Transverse colon (tissue), 4 donors: Measurements from ENCODE around the gene MYBL2. TPM values are rescaled to one million over a fixed set of nuclear protein-coding genes. Genes with fewer than 3 reads are reported as not detected.

Experiments
- DNase-seq: peaks from one replicate; pipeline ENCODE4 v3.0.0-alpha.2; 2019
- H3K27ac ChIP-seq, 4 donors: fragments of 200-600 bp; sonication (generic); 2 replicates each; pipeline ENCODE4 v1.5.1; 2016 to 2018; ENCODE audit warnings: inconsistent platforms in 4 of 4
- H3K27me3 ChIP-seq: fragments of 200-600 bp; sonication (generic); 2 replicates; pipeline ENCODE4 v1.5.1; 2017; ENCODE audit warnings: inconsistent platforms
- H3K36me3 ChIP-seq, 4 donors: fragments of 200-600 bp; sonication (generic); 2 replicates each; pipeline ENCODE4 v1.5.1; 2017 to 2019; ENCODE audit warnings: inconsistent platforms in 4 of 4
- H3K4me1 ChIP-seq, 4 donors: fragments of 200-600 bp; sonication (generic); 2 replicates each; pipeline ENCODE4 v1.5.1; 2017 to 2020; ENCODE audit warnings: inconsistent platforms in 4 of 4
- H3K4me3 ChIP-seq, 4 donors: fragments of 200-600 bp; sonication (generic); 1 replicate in 1 of 4; 2 replicates in 3 of 4; pipeline versions ENCODE4 v1.5.1 to v1.6.1; 2017 to 2019; ENCODE audit warnings: inconsistent platforms in 4 of 4
- H3K9me3 ChIP-seq, 2 donors: fragments of 200-600 bp; sonication (generic); 2 replicates each; pipeline ENCODE4 v1.5.1; 2017 to 2019; ENCODE audit warnings: inconsistent platforms in 2 of 2
- EP300 ChIP-seq: sonication (generic); formaldehyde crosslinking; IDR thresholded peaks from one replicate; pipeline ENCODE4 v1.6.1; 2017; ENCODE audit warnings: antibody characterized with exemption, low read depth
- POLR2A ChIP-seq: fragments of 450-650 bp; IDR thresholded peaks from one replicate; pipeline ENCODE4 v1.6.1; 2016; ENCODE audit warnings: antibody characterized with exemption, mild to moderate bottlenecking, moderate library complexity
- POLR2AphosphoS5 ChIP-seq, 3 donors: sonication (generic); formaldehyde crosslinking; IDR thresholded peaks; one replicate each; pipeline ENCODE4 v1.6.1; 2016; ENCODE audit warnings: antibody characterized with exemption in 3 of 3
- WGBS, 2 donors: methylation state at CpG; one replicate each; pipeline ENCODE4 v1.1.5; 2018; ENCODE audit warnings: low coverage in 1 of 2; 5-methylcytosine and 5-hydroxymethylcytosine counted together
- in situ Hi-C, 4 donors: fragments of 200-750 bp; cut with MboI; loops; one replicate each; pipeline versions ENCODE4 v1.15.0 to v1.15.1; 2017; ENCODE audit warnings: low sequenced_read_pairs in 3 of 4, low pct_ligation_motif_present in 1 of 4, low pct_unique_long_range_greater_than_20kb in 1 of 4
- intact Hi-C: fragments of 100-400 bp; cut with DNase I; formaldehyde crosslinking; loops from one replicate; pipeline ENCODE4 v1.15.1; 2023; ENCODE audit warnings: low total_unique reads
- total RNA-seq, 4 donors: library from RNA; depleted of rRNA; stranded (reverse); fragments of >200 nt; gene quantifications; one replicate each; pipeline ENCODE4 v1.1.0, GENCODE V29; 2016
- TF ChIP-seq, protein P1 (sequence below), 5 experiments: fragments of 200-600 bp in 3 of 5; fragments of 450-650 bp in 2 of 5; sonication (generic) in 3 of 5; IDR thresholded peaks; 1 replicate in 2 of 5; 2 replicates in 3 of 5; pipeline ENCODE4 v1.5.1; 2016 to 2017; ENCODE audit warnings: antibody characterized with exemption in 5 of 5, inconsistent platforms in 3 of 5, mild to moderate bottlenecking in 2 of 5, moderate library complexity in 1 of 5

The MYBL2 gene
- total RNA-seq, 4 donors from 2014 or later, result 1.1 to 134 (median 2.2) TPM

DNA sequence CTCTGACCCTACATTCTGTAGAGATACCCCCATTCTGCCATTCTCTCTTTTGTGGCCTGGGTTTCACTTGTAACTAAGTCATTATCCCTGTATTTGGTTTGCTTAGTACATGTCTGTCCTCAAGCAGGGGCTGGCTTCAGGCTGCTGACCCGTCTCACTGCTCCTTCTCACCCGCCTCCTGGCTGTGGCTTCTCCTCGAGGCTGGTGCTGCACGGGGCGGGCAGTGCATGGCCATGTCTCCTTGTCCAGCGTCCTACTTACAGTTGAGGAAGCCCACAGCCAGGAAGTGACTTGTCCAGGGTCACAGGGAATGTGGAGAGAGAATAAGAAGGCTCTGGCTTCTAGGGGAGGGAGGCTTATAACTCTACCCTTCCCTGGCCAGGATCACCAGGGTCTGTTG is 48.6 kb downstream of the MYBL2 start:
- in situ Hi-C loops, result no loop called here
- Histone ChIP-seq H3K9me3 (no peaks in the 10 kb centered on the region), H3K36me3 (no peaks in the 10 kb centered on the region), H3K4me1 (no peaks in the 10 kb centered on the region), H3K27me3 (no peaks in the 10 kb centered on the region), H3K4me3 (no peak overlapping the region), H3K27ac (no peak overlapping the region)
- DNase-seq, result no peak
- intact Hi-C loops, result no loop called here
- TF ChIP-seq, protein P1, sequence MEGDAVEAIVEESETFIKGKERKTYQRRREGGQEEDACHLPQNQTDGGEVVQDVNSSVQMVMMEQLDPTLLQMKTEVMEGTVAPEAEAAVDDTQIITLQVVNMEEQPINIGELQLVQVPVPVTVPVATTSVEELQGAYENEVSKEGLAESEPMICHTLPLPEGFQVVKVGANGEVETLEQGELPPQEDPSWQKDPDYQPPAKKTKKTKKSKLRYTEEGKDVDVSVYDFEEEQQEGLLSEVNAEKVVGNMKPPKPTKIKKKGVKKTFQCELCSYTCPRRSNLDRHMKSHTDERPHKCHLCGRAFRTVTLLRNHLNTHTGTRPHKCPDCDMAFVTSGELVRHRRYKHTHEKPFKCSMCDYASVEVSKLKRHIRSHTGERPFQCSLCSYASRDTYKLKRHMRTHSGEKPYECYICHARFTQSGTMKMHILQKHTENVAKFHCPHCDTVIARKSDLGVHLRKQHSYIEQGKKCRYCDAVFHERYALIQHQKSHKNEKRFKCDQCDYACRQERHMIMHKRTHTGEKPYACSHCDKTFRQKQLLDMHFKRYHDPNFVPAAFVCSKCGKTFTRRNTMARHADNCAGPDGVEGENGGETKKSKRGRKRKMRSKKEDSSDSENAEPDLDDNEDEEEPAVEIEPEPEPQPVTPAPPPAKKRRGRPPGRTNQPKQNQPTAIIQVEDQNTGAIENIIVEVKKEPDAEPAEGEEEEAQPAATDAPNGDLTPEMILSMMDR (IDR thresholded peaks at IDR 0.05), result no peak
- TF ChIP-seq POLR2A, result no peak
- TF ChIP-seq POLR2AphosphoS5 (IDR thresholded peaks at IDR 0.05), result no peak
- no peak for TF ChIP-seq EP300
- WGBS, 2 donors, result 94 to 95% methylated on average over 6 of the region's 6 CpGs

DNA sequence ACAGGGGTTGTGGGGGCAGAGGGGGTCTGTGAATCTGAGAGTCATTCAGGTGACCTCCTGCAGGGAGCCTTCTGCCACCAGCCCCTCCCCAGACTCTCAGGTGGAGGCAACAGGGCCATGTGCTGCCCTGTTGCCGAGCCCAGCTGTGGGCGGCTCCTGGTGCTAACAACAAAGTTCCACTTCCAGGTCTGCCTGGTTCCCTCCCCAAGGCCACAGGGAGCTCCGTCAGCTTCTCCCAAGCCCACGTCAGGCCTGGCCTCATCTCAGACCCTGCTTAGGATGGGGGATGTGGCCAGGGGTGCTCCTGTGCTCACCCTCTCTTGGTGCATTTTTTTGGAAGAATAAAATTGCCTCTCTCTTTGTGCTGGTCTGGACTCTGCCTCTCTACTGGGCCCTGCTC is 49.2 kb downstream of the MYBL2 start:
- no peak overlapping the region for H3K27ac ChIP-seq
- H3K27me3 ChIP-seq, result no peaks in the 10 kb centered on the region
- TF ChIP-seq POLR2AphosphoS5 (IDR thresholded peaks at IDR 0.05), result no peak
- TF ChIP-seq POLR2A, result no peak
- TF ChIP-seq, protein P1 (IDR thresholded peaks at IDR 0.05), result no peak
- TF ChIP-seq EP300, result no peak
- no peak for DNase-seq
- in situ Hi-C loops, result no loop called here
- intact Hi-C loops, result no loop called here
- H3K36me3 ChIP-seq, result no peaks in the 10 kb centered on the region
- H3K9me3 ChIP-seq, result no peaks in the 10 kb centered on the region
- H3K4me1 ChIP-seq, result no peaks in the 10 kb centered on the region
- no peak overlapping the region for H3K4me3 ChIP-seq
- WGBS, 2 donors, result 94% methylated on average over 4 of the region's 4 CpGs; no CpG with 5 or more reads in 1 of the 2 donors

DNA sequence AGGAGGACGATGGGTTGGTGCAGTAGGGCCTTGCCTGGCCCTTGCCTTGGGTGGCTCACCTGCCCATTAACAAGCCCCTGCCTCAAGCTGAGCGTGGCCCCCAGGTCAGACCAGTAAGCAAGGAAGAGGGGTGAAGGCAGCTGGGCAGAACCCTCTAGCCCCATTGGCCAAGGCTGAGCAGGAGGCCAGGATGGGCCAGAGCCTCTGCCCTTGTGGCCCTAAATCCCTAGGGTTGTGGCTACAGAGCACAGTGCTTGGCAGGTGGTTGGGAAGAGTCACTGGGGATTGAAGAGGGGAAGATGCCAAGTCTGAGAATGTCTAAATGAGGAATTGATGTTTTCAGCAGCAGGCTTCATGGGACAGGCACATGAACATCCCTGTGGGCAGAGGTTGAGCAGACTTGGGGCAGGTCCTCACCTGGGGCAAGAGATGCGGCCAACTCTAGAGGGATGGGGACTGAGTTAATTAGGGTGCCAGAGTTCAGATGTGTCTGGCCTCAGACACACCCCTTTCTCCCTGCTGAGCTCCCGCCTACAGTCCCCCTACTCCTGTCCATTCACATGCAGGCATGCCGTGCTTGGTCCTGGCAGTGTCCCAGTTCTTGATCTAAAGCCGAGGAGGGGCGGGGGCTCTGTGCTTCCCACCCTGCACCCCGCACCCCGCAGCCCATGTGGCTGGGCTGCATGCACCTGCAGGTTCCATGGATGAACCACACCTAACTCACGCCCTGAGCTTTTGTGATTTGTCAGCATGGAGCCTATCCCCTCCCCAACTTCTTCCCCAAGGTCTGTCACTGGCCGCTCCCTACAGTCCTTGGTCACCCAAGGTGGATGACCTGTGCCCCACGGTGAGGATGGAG is 50.1 kb downstream of the MYBL2 start:
- peaks cover 0 to 4% (median 0%) of the 10 kb centered on the region in 4 donors for H3K4me1 ChIP-seq
- intact Hi-C loops, result no loop called here
- H3K9me3 ChIP-seq, result no peaks in the 10 kb centered on the region
- no peaks in the 10 kb centered on the region for H3K27me3 ChIP-seq
- DNase-seq, result no peak
- TF ChIP-seq EP300, result no peak
- TF ChIP-seq, protein P1 (IDR thresholded peaks at IDR 0.05), result no peak
- TF ChIP-seq POLR2AphosphoS5 (IDR thresholded peaks at IDR 0.05), result no peak
- TF ChIP-seq POLR2A, result no peak
- 93 to 100% methylated on average over 1 to 12 of the region's 12 CpGs for WGBS, 2 donors
- in situ Hi-C loops, result no loop called here
- no peak overlapping the region for H3K4me3 ChIP-seq
- H3K36me3 ChIP-seq, result no peaks in the 10 kb centered on the region
- no peak overlapping the region for H3K27ac ChIP-seq

DNA sequence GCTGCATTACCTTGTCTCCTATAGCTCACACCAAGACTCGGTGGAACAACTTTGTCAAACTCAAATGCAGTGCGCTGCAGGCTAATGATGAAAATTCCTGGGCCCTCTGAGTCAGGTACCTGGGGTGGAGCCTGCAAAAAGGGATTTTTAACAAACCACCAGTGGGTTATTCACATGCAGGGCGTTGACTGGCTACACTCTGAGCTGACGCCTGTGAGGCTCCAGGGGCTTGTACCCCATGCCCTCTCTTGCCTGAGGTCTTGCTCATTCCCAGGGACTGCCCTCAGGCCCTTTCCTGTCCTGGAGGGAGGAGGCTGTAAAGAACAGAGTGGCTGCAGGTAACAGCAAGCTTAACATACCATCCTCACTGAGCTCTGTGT is 50.7 kb downstream of the MYBL2 start:
- H3K27me3 ChIP-seq, result no peaks in the 10 kb centered on the region
- no peaks in the 10 kb centered on the region for H3K9me3 ChIP-seq
- no peak for DNase-seq
- TF ChIP-seq, protein P1 (IDR thresholded peaks at IDR 0.05), result no peak
- TF ChIP-seq EP300 (no peak), POLR2A (no peak), POLR2AphosphoS5 (IDR thresholded peaks at IDR 0.05) (no peak)
- H3K36me3 ChIP-seq, result no peaks in the 10 kb centered on the region
- in situ Hi-C loops, result no loop called here
- H3K4me1 ChIP-seq, result peaks cover 0 to 4% (median 0%) of the 10 kb centered on the region in 4 donors
- WGBS, 2 donors, result 91% methylated on average over 4 of the region's 4 CpGs; no CpG with 5 or more reads in 1 of the 2 donors
- H3K27ac ChIP-seq, result no peak overlapping the region
- no peak overlapping the region for H3K4me3 ChIP-seq
- intact Hi-C loops, result no loop called here
